Placental epithelial cell (primary cell): ENCODE data around the gene OLFM3. TPM values are rescaled to one million over a fixed set of nuclear protein-coding genes. Genes with fewer than 3 reads are reported as not detected.

Source experiments
- small RNA-seq: library from RNA; depleted of rRNA; stranded (forward); fragments of <200 nt; gene quantifications from one replicate; pipeline ENCODE3, GENCODE V24; 2012
- total RNA-seq: library from RNA; depleted of rRNA; stranded (reverse); fragments of >200 nt; gene quantifications from 2 replicates; pipeline ENCODE4 v1.2.3, GENCODE V29; 2012

OLFM3 gene
- not detected in 2 replicates for total RNA-seq

DNA sequence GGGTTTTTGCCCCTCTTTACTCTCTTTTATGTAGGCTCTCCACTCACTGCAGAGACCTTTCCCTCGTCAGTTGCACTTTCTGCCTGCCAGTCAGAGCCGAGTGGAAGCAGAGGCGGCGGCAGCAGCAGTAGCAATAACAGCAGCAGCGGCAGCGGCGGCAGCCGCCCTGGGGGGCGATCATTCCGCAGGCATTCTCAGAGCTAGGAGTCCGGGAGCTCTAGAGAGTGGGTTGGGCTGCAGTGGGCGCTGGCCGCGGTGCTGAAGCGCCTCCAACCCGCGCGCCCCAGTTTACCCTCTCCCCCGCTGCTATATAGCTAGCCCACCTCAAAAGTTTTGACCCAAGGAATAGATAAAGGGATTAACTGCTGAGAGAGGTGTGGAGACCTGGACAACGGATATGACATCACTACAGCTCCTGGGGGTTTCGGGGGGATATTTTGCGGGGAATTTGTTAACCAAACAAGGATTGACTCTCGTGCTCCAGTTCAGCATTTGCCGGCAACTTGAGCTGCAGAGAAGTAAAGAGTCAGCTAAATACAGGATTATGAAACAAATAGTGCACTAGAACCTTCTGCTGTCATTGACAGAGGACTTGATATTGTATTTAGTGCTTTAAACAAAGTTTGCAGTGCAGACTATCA, at the start of gene OLFM3:
TSS of gene OLFM3 (minus strand) at position 102 of the 641 bp plus-strand sequence.

Small RNA genes within 50 kb of the gene (small RNA-seq; reads per million reads assigned to genes)
- not detected for gene RNU6-352P
